Kidney (tissue), 14 donors: ENCODE data around the gene BCL2L11. TPM values are rescaled to one million over a fixed set of nuclear protein-coding genes. Genes with fewer than 3 reads are reported as not detected.

Source experiments
- DNase-seq, 5 donors: peaks; one replicate each; pipeline ENCODE4 v3.0.0-alpha.2; 2013 to 2020
- FAIRE-seq: peaks from 2 replicates; lab custom pipeline; 2012; peaks lifted over from hg19 to GRCh38; lab: Jason Lieb, UNC
- H3K27ac ChIP-seq, 2 donors: one replicate each; pipeline ENCODE4 v1.7.0; 2013; ENCODE audit warnings: low read depth in 2 of 2, low read length in 2 of 2, inconsistent platforms in 1 of 2
- H3K27me3 ChIP-seq: one replicate; pipeline ENCODE4 v1.7.1; 2013; ENCODE audit warnings: low read length, inconsistent platforms; ENCODE audit not compliant: control insufficient read depth, insufficient read depth
- H3K36me3 ChIP-seq, 3 donors: one replicate each; pipeline versions ENCODE4 v1.7.0 to v1.7.1; 2013; ENCODE audit warnings: low read length in 3 of 3, control low read depth in 1 of 3, inconsistent platforms in 1 of 3; ENCODE audit not compliant: insufficient read depth in 3 of 3, control insufficient read depth in 2 of 3
- H3K4me1 ChIP-seq, 3 donors: one replicate each; pipeline versions ENCODE4 v1.7.0 to v1.7.1; 2013; ENCODE audit warnings: low read length in 3 of 3, inconsistent platforms in 1 of 3, low read depth in 1 of 3; ENCODE audit not compliant: control insufficient read depth in 2 of 3, insufficient read depth in 2 of 3
- H3K4me3 ChIP-seq, 3 donors: one replicate each; pipeline versions ENCODE4 v1.7.0 to v1.8.1; 2013; ENCODE audit warnings: low read length in 3 of 3, control low read depth in 1 of 3, inconsistent platforms in 1 of 3
- H3K9ac ChIP-seq, 3 donors: one replicate each; pipeline versions ENCODE4 v1.7.0 to v1.7.1; 2013; ENCODE audit warnings: low read length in 3 of 3, control low read depth in 1 of 3, inconsistent platforms in 1 of 3
- H3K9me3 ChIP-seq, 3 donors: one replicate each; pipeline versions ENCODE4 v1.7.0 to v1.7.1; 2013; ENCODE audit warnings: low read length in 3 of 3, control low read depth in 1 of 3, inconsistent platforms in 1 of 3; ENCODE audit not compliant: control insufficient read depth in 2 of 3, insufficient read depth in 1 of 3
- intact Hi-C: fragments of 100-400 bp; cut with DNase I; formaldehyde crosslinking; loops from one replicate; pipeline ENCODE4 v1.11.1; 2022
- polyA plus RNA-seq: library from polyadenylated mRNA; stranded (reverse); fragments of 350-450 nt; fragmentation: Illumina TruSeq; extraction: RNeasy Lipid Tissue Mini Kit (QIAGEN cat#74804); gene quantifications from one replicate; pipeline ENCODE4 v1.2.3, GENCODE V29; 2014; ENCODE audit warnings: low read depth, low replicate concordance; ENCODE audit not compliant: insufficient read depth
- total RNA-seq: library from RNA; stranded (reverse); fragmentation: NEBNext Ultra II Directional; extraction: Animal tissue kit (Norgen Biotek cat#: 25700); gene quantifications from one replicate; pipeline ENCODE4 v1.2.1, GENCODE V29; 2021
- TF ChIP-seq, protein P1 (sequence below): IDR thresholded peaks from 3 replicates; pipeline ENCODE4 v1.5.1; 2012; ENCODE audit warnings: mild to moderate bottlenecking, moderate library complexity, borderline replicate concordance; ENCODE audit not compliant: insufficient read depth; ENCODE audit errors: extremely low read depth
- donor health status: control.
- donor health status: control.
- donor health status: control.
- donor health status: control.
- donor health status: control.
- donor health status: DM: yes; HTN: yes; CAD: no.
- donor health status: Normal renal cell carcinoma (clear cell type).

The BCL2L11 gene
- total and polyA plus RNA-seq, 2 donors from 2014 or later = 6.5 to 32.7 TPM

GRCh38 chr2:111111101-111111755, 9.5 kb upstream of the BCL2L11 start:
- no peak overlapping the region for H3K4me3 ChIP-seq
- H3K27me3 ChIP-seq = peaks cover under 1% of the 10 kb centered on the region
- FAIRE-seq (no peak), DNase-seq (no peak)
- TF ChIP-seq, protein P1, sequence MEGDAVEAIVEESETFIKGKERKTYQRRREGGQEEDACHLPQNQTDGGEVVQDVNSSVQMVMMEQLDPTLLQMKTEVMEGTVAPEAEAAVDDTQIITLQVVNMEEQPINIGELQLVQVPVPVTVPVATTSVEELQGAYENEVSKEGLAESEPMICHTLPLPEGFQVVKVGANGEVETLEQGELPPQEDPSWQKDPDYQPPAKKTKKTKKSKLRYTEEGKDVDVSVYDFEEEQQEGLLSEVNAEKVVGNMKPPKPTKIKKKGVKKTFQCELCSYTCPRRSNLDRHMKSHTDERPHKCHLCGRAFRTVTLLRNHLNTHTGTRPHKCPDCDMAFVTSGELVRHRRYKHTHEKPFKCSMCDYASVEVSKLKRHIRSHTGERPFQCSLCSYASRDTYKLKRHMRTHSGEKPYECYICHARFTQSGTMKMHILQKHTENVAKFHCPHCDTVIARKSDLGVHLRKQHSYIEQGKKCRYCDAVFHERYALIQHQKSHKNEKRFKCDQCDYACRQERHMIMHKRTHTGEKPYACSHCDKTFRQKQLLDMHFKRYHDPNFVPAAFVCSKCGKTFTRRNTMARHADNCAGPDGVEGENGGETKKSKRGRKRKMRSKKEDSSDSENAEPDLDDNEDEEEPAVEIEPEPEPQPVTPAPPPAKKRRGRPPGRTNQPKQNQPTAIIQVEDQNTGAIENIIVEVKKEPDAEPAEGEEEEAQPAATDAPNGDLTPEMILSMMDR = no peak
- no peak overlapping the region for H3K9ac ChIP-seq
- intact Hi-C loops = no loop called here
- no peaks in the 10 kb centered on the region for H3K36me3 ChIP-seq
- H3K4me1 ChIP-seq = no peaks in the 10 kb centered on the region
- H3K27ac ChIP-seq = no peak overlapping the region
- H3K9me3 ChIP-seq = no peaks in the 10 kb centered on the region

DNA sequence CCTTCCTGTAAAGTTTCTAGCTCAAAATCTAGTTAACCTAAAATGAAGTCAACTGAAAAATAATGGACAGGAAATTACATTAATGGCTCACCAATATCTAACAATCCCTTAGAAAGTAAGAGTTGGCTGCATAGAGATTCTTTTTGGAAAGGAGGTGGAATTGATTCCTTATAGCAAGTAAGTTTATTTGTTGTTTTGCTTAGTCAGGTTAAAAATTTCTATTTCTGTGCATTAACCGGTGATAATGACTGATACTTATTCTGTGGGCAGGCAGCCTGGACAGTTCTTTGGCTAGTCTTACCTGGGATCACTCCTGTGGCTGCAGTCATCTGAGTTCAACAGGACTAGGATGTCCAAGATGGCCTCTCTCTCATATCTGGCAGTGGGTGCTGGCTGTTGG, 6.9 kb upstream of the BCL2L11 start:
- no peaks in the 10 kb centered on the region for H3K36me3 ChIP-seq
- TF ChIP-seq, protein P1 = no peak
- intact Hi-C loops = no loop called here
- H3K4me3 ChIP-seq = no peak overlapping the region
- H3K4me1 ChIP-seq = peaks cover 0 to 9% (median 0%) of the 10 kb centered on the region in 3 donors
- DNase-seq = no peak
- H3K27ac ChIP-seq = no peak overlapping the region
- no peaks in the 10 kb centered on the region for H3K9me3 ChIP-seq
- no peak for FAIRE-seq
- H3K27me3 ChIP-seq = peaks cover 16% of the 10 kb centered on the region
- H3K9ac ChIP-seq = no peak overlapping the region

- no peak for FAIRE-seq
- peaks cover 18% of the 10 kb centered on the region for H3K27me3 ChIP-seq
- intact Hi-C loops = no loop called here
Measured at GRCh38 chr2:111116011-111116746, 4.5 kb upstream of the BCL2L11 start.

More at GRCh38 chr2:111116011-111116746, 4.5 kb upstream of the BCL2L11 start:
- DNase-seq = no peak
- no peak overlapping the region for H3K27ac ChIP-seq
- H3K9ac ChIP-seq = no peak overlapping the region
- H3K4me3 ChIP-seq = no peak overlapping the region
- peaks cover 0 to 16% (median 0%) of the 10 kb centered on the region in 3 donors for H3K4me1 ChIP-seq
- no peaks in the 10 kb centered on the region for H3K9me3 ChIP-seq
- TF ChIP-seq, protein P1 = no peak
- H3K36me3 ChIP-seq = no peaks in the 10 kb centered on the region
